ENCODE data around the gene TOR3A.

DNA sequence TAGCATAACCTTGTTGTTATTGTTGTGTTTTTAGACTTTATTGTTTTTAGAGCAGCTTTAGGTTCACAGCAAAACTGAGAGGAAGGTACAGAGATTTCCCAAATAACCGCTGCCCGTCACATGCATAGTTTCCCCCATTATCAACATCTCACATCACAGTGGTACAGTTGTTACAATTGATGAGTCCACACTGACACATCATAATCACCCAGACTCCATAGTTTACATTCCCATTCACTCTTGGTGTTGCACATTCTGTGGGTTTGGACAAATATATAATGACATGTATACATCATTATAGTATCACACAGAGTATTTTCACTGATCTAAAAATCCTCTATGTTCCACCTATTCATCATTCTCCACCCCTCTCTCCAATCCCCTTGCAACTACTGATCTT, 25.9 kb upstream of the TOR3A start:
- TF ChIP-seq EP300 (IDR thresholded peaks at IDR 0.05) (no peak), POLR2A (IDR thresholded peaks at IDR 0.05; ENCODE audit: low read depth) (no peak), POLR2AphosphoS5 (IDR thresholded peaks at IDR 0.05) (no peak)
- TF ChIP-seq, protein P1, sequence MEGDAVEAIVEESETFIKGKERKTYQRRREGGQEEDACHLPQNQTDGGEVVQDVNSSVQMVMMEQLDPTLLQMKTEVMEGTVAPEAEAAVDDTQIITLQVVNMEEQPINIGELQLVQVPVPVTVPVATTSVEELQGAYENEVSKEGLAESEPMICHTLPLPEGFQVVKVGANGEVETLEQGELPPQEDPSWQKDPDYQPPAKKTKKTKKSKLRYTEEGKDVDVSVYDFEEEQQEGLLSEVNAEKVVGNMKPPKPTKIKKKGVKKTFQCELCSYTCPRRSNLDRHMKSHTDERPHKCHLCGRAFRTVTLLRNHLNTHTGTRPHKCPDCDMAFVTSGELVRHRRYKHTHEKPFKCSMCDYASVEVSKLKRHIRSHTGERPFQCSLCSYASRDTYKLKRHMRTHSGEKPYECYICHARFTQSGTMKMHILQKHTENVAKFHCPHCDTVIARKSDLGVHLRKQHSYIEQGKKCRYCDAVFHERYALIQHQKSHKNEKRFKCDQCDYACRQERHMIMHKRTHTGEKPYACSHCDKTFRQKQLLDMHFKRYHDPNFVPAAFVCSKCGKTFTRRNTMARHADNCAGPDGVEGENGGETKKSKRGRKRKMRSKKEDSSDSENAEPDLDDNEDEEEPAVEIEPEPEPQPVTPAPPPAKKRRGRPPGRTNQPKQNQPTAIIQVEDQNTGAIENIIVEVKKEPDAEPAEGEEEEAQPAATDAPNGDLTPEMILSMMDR (IDR thresholded peaks at IDR 0.05): no peak

Measured in esophagus muscularis mucosa (tissue), 4 donors.